ENCODE measurements around the gene MICA.

GRCh38 chr6:31419842-31420241 is 16.4 kb downstream of the MICA start:
- TF ChIP-seq EZH2 (IDR thresholded peaks at IDR 0.05; ENCODE audit: insufficient read depth, poor library complexity, severe bottlenecking) (no peak), EZH2phosphoT487 (IDR thresholded peaks at IDR 0.05; ENCODE audit: insufficient read depth, low read depth) (no peak)
